Stimulated activated CD8-positive, alpha-beta memory T cell treated with anti-CD3 and anti-CD28 coated beads, Interleukin-4, amount 100 ng/mL, for 4 hours (primary cell): ENCODE measurements around the gene INVS.
"Not testable (repeated sequence)": the region's sequence is repeated elsewhere in the genome, so short reads cannot be mapped to it uniquely, and the experiment has no call there.

Experiments used
- DNase-seq, 2 donors: peaks; one replicate each; pipeline ENCODE4 v3.0.0-alpha.2; 2020; ENCODE audit warnings: low read depth in 2 of 2, low spot score in 1 of 2

The INVS gene, protein sequence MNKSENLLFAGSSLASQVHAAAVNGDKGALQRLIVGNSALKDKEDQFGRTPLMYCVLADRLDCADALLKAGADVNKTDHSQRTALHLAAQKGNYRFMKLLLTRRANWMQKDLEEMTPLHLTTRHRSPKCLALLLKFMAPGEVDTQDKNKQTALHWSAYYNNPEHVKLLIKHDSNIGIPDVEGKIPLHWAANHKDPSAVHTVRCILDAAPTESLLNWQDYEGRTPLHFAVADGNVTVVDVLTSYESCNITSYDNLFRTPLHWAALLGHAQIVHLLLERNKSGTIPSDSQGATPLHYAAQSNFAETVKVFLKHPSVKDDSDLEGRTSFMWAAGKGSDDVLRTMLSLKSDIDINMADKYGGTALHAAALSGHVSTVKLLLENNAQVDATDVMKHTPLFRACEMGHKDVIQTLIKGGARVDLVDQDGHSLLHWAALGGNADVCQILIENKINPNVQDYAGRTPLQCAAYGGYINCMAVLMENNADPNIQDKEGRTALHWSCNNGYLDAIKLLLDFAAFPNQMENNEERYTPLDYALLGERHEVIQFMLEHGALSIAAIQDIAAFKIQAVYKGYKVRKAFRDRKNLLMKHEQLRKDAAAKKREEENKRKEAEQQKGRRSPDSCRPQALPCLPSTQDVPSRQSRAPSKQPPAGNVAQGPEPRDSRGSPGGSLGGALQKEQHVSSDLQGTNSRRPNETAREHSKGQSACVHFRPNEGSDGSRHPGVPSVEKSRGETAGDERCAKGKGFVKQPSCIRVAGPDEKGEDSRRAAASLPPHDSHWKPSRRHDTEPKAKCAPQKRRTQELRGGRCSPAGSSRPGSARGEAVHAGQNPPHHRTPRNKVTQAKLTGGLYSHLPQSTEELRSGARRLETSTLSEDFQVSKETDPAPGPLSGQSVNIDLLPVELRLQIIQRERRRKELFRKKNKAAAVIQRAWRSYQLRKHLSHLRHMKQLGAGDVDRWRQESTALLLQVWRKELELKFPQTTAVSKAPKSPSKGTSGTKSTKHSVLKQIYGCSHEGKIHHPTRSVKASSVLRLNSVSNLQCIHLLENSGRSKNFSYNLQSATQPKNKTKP

GRCh38 chr9:100098887-100099721 is at the start of gene INVS, which contains the start of gene ERP44:
INVS (plus strand) TSS chr9:100099243; CDS start chr9:100104522, 5,279 bp downstream.
ERP44 (minus strand) TSS chr9:100099000; CDS start chr9:100098840, 160 bp downstream.
- DNase-seq = peak; percentile 89 to 95

GRCh38 chr9:100049551-100049950 is 49.5 kb upstream of the INVS start:
- no peak for DNase-seq

DNA sequence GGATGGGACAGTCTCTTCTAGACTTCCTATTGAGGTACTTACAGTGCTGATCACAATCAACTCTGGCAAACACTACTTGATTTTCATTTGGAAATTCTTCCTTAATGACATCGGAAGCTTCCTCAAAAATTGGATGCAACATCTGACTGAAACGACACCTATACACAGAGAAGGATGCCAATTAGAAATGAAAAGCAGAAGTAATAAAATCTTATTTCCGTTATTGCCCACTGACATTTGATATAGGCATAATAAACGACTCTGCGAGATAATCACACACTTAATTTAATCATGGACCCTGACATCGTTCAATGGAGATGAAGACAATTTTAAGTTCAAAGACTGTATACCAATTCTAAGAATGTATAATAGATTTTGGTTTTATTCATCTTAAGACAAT is 46.7 kb upstream of the INVS start:
- no peak for DNase-seq

- DNase-seq = no peak
These were observed 42.5 kb upstream of the INVS start for GRCh38 chr9:100056561-100056960.

DNA sequence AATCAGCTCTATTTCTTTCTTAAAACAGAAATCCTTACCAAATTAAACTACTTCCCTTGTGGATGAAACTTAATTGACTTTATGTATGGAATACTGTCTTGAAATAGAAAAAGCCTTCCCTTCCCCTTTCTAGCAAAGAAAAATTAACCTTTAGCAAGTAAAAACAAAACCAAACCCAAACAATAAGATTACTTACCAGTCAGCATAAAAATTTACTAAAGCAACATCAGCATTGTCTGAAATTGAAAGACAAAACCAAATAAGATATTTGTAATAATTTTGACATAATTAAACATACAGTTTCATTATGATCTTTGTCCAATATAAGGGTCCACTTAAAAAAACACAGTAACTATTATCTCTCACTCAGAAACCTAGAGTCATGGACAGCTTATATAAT is 41.4 kb upstream of the INVS start:
- no peak for DNase-seq

GRCh38 chr9:100058699-100059579 is 40.1 kb upstream of the INVS start:
- no peak for DNase-seq

- DNase-seq = not testable (repeated sequence)
These were observed 36.4 kb upstream of the INVS start for GRCh38 chr9:100062683-100063082.

DNA sequence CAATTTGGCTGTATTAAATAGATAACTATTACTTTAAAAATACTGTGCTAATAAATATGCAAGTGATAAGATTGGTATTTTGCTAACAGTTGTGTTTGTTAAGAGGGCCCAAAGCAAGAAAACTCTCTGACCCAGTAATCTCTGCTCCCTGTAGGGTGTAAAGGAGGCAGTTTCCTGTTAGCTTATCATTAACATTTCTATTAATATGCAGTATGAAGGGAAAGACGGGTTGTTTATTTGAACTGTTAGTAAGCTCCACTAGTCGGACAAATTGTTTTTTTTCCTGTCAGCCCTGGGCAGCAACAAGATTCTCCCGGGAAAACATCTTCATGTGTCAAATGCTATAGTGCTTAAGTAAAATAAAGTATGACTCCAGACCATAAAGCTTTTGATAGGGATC is 35.9 kb upstream of the INVS start:
- no peak for DNase-seq

DNA sequence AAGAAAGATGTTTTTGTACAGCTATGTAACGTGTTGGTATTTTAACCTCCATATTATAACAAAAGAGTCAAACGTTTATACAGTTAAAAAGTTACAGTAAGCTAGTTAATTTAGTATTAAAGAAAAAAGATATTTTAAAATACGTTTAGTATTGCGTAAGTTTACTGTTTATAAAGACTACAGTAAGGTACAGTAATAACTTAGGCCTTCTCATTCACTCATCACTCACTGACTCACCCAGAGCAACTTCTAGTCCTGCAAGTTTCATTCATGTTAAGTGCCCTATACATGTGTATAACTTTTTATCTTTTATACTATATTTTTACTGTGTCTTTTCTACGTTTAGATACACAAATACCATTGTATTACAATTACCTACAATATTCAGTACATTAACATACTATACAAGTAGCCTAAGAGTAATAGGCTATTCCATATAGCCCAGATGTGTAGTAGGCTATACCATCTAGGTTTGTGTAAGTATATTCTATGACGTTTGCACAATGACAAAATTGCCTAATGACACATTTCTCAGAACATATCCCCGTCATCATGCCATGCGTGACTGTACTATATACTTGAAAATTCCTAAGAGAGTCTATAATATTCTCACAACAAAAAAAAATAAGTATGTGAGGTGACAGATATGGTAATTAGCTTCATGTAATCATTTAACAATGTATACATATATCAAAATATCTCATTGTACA is 34.0 kb upstream of the INVS start:
- DNase-seq = no peak

DNA sequence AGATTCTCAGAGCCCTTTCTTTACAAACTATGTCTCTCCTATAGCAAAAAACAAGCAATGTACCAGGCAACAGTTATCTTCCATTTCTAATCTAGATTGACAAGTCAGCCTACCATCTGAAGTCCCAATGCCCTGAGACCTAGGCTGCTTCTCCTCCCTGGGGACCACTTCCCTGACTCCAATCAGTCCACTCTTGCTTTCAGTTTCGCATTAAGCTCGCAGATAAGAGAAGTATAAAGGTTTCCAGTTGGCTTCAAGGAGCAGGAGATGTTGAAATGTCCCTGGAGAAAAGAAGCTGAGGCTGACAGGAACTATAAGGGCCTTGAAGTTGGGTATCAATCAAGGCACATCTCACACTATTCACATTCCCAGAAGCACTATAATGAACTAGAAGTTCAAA is 32.5 kb upstream of the INVS start:
- no peak for DNase-seq

GRCh38 chr9:100067990-100068389 is 31.1 kb upstream of the INVS start:
- DNase-seq = not testable (repeated sequence)

GRCh38 chr9:100069068-100069467 is 30.0 kb upstream of the INVS start:
- not testable (repeated sequence) for DNase-seq

- no peak for DNase-seq
These were observed 28.7 kb upstream of the INVS start for GRCh38 chr9:100070104-100071041.

- DNase-seq = no peak
These were observed 27.8 kb upstream of the INVS start for GRCh38 chr9:100071271-100071670.

DNA sequence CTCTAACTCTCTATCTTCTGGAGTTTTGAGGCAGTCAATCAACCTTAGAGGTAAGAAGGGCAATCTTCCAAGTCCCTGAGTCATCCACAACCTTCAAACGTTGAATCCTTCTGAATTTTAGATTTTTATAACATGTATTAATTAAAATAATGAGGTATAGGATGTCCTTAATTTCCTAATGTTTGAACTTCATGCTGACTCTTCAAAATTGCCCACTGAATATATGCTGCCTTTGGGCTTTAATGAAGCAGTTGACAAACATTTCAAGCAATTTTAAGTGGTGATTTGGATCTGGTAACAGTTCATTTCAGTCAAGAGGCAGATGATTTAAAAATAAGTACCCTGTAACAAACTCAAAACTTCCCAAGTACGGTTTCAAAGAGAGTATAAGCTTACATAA is 26.2 kb upstream of the INVS start:
- no peak for DNase-seq

- no peak for DNase-seq
These were observed 24.9 kb upstream of the INVS start for GRCh38 chr9:100074093-100074492.

DNA sequence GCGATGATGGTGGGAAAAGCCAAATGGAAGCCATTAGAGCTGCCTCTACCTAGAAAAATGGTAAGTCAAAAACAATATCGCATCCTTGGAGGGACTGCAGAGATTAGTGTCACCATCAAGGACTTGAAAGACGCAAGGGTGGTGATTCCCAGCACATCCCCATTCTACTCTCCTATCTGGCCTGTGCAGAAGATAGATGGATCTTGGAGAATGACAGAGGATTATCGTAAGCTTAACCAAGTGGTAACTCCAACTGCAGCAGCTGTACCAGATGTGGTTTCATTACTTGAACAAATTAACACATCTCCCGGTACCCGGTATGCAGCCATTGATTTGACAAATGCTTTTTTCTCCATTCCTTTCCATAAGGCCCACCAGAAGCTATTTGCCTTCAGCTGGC is 24.1 kb upstream of the INVS start:
- no peak for DNase-seq

DNA sequence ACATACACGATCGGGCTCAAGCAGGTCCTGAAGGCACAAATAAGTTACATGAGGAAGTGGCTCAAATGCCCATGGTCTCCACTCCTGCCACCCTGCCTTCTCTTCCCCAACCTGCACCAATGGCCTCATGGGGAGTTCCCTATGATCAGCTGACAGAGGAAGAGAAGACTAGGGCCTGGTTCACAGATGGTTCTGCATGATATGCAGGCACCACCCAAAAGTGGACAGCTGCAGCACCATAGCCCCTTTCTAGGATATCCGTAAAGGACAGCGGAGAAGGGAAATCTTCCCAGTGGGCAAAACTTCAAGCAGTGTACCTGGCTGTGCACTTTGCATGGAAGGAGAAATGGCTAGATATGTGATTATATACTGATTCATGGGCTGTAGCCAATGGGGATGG is 22.8 kb upstream of the INVS start:
- not testable (repeated sequence) for DNase-seq
